Activated CD8-positive, alpha-beta T cell treated with anti-CD3 and anti-CD28 coated beads for 36 hours (primary cell): Measurements from ENCODE around the gene SMIM32. TPM values are rescaled to one million over a fixed set of nuclear protein-coding genes. Genes with fewer than 3 reads are reported as not detected.

Source experiments
- ATAC-seq: fragments of 200-7000 bp; cut with Tn5 transposase; one replicate; pipeline ENCODE4 v1.10.0; 2021; ENCODE audit warnings: mild to moderate bottlenecking, moderate library complexity
- CTCF ChIA-PET: fragments of 350-600 bp; sonication (Branson Sonifier 250); formaldehyde crosslinking; loops from one replicate; lab custom pipeline; 2021; ENCODE audit warnings: antibody characterized with exemption; lab: Charles Lee
- POLR2A ChIA-PET: fragments of 350-600 bp; sonication (Branson Sonifier 250); formaldehyde crosslinking; loops from one replicate; lab custom pipeline; 2021; ENCODE audit warnings: antibody characterized with exemption; lab: Charles Lee
- DNase-seq: peaks from one replicate; pipeline ENCODE4 v3.0.0-alpha.2; 2020
- H3K27ac Mint-ChIP-seq: one replicate; pipeline ENCODE4 v1.8.0; 2021; ENCODE audit warnings: mild to moderate bottlenecking, mixed read lengths
- H3K27me3 Mint-ChIP-seq: one replicate; pipeline ENCODE4 v1.8.0; 2021; ENCODE audit warnings: mixed read lengths
- H3K36me3 Mint-ChIP-seq: one replicate; pipeline ENCODE4 v1.8.0; 2021; ENCODE audit warnings: low read depth, mixed read lengths
- H3K4me1 Mint-ChIP-seq: one replicate; pipeline ENCODE4 v1.8.0; 2021; ENCODE audit warnings: low read depth, mixed read lengths
- H3K4me3 Mint-ChIP-seq: one replicate; pipeline ENCODE4 v1.8.0; 2021; ENCODE audit warnings: mild to moderate bottlenecking, moderate library complexity, mixed read lengths
- H3K9me3 Mint-ChIP-seq: one replicate; pipeline ENCODE4 v1.8.0; 2021; ENCODE audit warnings: mixed read lengths
- intact Hi-C: fragments of 100-400 bp; cut with micrococcal nuclease; formaldehyde crosslinking; loops from one replicate; pipeline ENCODE4 v1.10.0; 2022
- total RNA-seq, 2 experiments: library from RNA; stranded (reverse); gene quantifications; one replicate each; pipeline ENCODE4 v1.2.3, GENCODE V29; 2021
- TF ChIP-seq, protein P1 (sequence below): fragments of 200-600 bp; IDR thresholded peaks from one replicate; pipeline ENCODE4 v1.8.0; 2022; ENCODE audit warnings: antibody characterized with exemption, mild to moderate bottlenecking

Gene SMIM32
- total RNA-seq, 2 experiments from 2014 or later, result not detected

DNA sequence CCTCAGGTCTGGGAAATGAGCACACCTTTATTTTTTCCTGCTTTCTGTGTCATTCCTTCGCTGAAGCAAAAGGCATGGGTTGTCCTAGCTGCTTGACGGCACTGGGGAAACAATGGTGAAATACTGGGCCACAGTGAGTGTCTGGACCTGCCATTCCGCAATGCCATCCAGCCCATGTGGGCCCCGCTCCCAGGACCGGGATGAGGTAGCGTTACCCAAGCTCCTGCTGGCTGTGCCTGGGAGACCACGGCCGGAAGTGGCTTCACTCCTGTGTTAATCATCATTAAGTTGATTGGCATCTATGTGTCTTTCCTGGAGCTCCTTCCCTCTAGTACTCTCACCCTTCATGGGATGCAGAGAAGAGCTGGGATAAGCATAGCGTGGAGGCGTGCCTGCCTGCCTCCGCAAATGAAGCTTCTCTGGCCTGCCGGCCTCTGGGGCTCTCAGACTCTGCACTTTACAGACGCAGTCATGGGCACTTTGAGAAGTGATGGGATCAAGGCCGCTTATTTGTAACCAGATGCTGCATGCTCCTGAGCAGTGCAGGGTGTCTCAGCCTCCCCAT, 16.5 kb upstream of the SMIM32 start:
- DNase-seq, result no peak
- H3K27me3 Mint-ChIP-seq, result peaks cover 17% of the 10 kb centered on the region
- ChIA-PET CTCF (no interaction called here), POLR2A (interaction anchor here (0.6 kb wide), 1 partner anchor 66 kb away, joined by 3 read pairs; no protein-coding TSS in a partner anchor)
- no peaks in the 10 kb centered on the region for H3K4me1 Mint-ChIP-seq
- intact Hi-C loops, result no loop called here
- ATAC-seq, result no peak
- H3K36me3 Mint-ChIP-seq, result no peaks in the 10 kb centered on the region
- TF ChIP-seq, protein P1, sequence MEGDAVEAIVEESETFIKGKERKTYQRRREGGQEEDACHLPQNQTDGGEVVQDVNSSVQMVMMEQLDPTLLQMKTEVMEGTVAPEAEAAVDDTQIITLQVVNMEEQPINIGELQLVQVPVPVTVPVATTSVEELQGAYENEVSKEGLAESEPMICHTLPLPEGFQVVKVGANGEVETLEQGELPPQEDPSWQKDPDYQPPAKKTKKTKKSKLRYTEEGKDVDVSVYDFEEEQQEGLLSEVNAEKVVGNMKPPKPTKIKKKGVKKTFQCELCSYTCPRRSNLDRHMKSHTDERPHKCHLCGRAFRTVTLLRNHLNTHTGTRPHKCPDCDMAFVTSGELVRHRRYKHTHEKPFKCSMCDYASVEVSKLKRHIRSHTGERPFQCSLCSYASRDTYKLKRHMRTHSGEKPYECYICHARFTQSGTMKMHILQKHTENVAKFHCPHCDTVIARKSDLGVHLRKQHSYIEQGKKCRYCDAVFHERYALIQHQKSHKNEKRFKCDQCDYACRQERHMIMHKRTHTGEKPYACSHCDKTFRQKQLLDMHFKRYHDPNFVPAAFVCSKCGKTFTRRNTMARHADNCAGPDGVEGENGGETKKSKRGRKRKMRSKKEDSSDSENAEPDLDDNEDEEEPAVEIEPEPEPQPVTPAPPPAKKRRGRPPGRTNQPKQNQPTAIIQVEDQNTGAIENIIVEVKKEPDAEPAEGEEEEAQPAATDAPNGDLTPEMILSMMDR, result no peak
- no peak overlapping the region for H3K4me3 Mint-ChIP-seq
- no peak overlapping the region for H3K27ac Mint-ChIP-seq
- no peaks in the 10 kb centered on the region for H3K9me3 Mint-ChIP-seq

DNA sequence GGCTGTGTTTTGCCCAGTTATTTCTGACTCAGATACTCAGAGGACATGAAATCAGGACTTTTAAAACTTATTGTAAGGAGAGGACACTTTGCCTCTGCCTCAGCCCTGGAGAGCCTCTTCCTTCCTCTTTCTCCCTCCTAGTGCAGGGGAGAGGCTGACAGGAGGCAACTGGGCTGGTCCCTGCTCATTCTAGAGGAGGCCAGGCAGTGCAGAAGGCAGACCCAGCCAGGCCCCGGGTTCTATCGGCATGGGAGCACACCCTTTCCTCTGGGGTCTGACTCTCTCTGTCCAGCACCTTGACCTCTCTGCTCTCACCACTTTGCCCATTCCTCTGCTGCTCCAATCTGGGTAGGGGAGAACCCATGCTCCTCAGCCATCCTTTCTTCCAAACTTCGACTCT, 16.0 kb upstream of the SMIM32 start:
- Mint-ChIP-seq H3K27ac (no peak overlapping the region), H3K36me3 (no peaks in the 10 kb centered on the region), H3K9me3 (no peaks in the 10 kb centered on the region), H3K4me3 (no peak overlapping the region), H3K27me3 (peaks cover 19% of the 10 kb centered on the region), H3K4me1 (no peaks in the 10 kb centered on the region)
- TF ChIP-seq, protein P1, result no peak
- DNase-seq (no peak), ATAC-seq (no peak)
- POLR2A ChIA-PET, result no interaction called here
- CTCF ChIA-PET, result no interaction called here
- intact Hi-C loops, result no loop called here

DNA sequence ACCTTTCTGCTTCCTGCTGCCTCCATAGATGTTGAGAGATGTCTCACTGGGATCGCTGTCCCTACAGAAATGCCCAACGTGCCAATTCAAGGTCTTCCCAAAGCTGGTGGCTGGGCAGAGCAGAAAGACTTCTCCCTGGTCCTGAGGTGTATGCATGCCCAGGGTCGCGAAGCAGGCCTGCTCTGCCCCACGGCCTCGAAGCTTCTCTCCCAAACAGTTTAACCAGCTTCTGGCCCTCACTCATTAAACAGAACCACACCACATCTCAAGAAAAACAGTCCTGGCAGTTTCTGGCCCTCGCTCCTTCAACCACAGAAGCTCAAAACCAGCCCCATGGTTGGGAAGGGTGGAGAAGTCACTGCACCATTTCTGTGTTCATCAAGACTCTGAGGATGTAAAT, 14.7 kb upstream of the SMIM32 start:
- ATAC-seq, result no peak
- Mint-ChIP-seq H3K4me1 (no peaks in the 10 kb centered on the region), H3K27me3 (peaks cover 16% of the 10 kb centered on the region), H3K36me3 (no peaks in the 10 kb centered on the region), H3K9me3 (no peaks in the 10 kb centered on the region), H3K4me3 (no peak overlapping the region), H3K27ac (no peak overlapping the region)
- DNase-seq, result no peak
- ChIA-PET CTCF (no interaction called here), POLR2A (no interaction called here)
- intact Hi-C loops, result no loop called here
- TF ChIP-seq, protein P1, result no peak

DNA sequence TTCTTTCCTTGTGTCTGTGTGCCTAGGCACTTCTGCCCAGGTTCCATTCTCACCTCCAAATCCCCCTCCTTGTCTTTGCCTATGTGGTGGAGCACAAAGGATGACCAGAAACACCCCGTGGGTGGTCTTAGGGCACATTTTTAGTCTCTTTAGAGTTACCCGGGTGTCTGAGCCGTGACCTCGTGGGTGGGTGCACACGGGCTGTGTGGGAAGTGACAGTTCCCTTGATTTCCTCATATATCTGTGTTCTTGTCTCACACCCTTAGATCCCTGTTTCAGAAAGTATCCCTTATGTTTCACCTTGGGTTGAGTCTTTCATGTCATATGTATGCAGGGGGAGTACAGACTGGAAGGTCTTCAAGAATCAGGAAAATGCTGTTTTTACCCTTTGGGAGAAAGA, 13.4 kb upstream of the SMIM32 start:
- no peaks in the 10 kb centered on the region for H3K36me3 Mint-ChIP-seq
- ChIA-PET POLR2A (no interaction called here), CTCF (no interaction called here)
- TF ChIP-seq, protein P1, result no peak
- intact Hi-C loops, result no loop called here
- DNase-seq (no peak), ATAC-seq (no peak)
- no peak overlapping the region for H3K4me3 Mint-ChIP-seq
- no peak overlapping the region for H3K27ac Mint-ChIP-seq
- no peaks in the 10 kb centered on the region for H3K9me3 Mint-ChIP-seq
- H3K4me1 Mint-ChIP-seq, result no peaks in the 10 kb centered on the region
- H3K27me3 Mint-ChIP-seq, result peaks cover 13% of the 10 kb centered on the region

DNA sequence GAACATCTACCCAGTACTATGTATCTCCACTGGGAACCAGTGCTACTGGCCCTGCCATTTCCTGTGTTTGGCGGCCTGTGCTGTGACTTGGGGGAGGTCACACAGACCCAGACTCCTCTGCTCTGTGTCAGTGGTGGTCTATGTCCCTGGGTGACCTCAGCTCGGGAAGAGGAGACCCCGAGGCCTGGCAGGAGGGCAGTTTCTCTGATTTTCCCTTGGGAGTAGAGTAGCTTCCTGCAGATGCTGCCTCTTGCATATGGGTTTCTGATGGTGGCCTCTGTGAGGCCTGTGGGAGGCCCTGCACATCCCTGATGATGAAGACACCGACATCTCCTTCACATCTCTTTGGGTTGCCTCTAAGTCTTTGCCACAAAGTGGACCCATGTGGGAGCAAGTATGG, 13.0 kb upstream of the SMIM32 start:
- Mint-ChIP-seq H3K36me3 (no peaks in the 10 kb centered on the region), H3K4me3 (no peak overlapping the region), H3K9me3 (no peaks in the 10 kb centered on the region), H3K27ac (no peak overlapping the region), H3K4me1 (no peaks in the 10 kb centered on the region), H3K27me3 (peaks cover 13% of the 10 kb centered on the region)
- POLR2A ChIA-PET, result no interaction called here
- intact Hi-C loops, result no loop called here
- CTCF ChIA-PET, result no interaction called here
- no peak for ATAC-seq
- DNase-seq, result no peak
- TF ChIP-seq, protein P1, result no peak
